Glutamatergic neuron (in vitro differentiated cells): Measurements from ENCODE around the gene LDOC1. TPM values are rescaled to one million over a fixed set of nuclear protein-coding genes. Genes with fewer than 3 reads are reported as not detected.
"Not testable (repeated sequence)": the region's sequence is repeated elsewhere in the genome, so short reads cannot be mapped to it uniquely, and the experiment has no call there.

ENCODE experiments used
- DNase-seq: peaks from one replicate; pipeline ENCODE4 v3.0.0; 2022
- H3K27ac Mint-ChIP-seq: one replicate; pipeline ENCODE4 v1.8.0; 2020; ENCODE audit warnings: mild to moderate bottlenecking, mixed read lengths, inconsistent platforms; ENCODE audit not compliant: unreplicated experiment
- H3K27me3 Mint-ChIP-seq: one replicate; pipeline ENCODE4 v1.8.0; 2020; ENCODE audit warnings: mild to moderate bottlenecking, moderate library complexity, mixed read lengths, inconsistent platforms; ENCODE audit not compliant: unreplicated experiment
- H3K36me3 Mint-ChIP-seq: one replicate; pipeline ENCODE4 v1.8.0; 2020; ENCODE audit warnings: mild to moderate bottlenecking, mixed read lengths, inconsistent platforms; ENCODE audit not compliant: unreplicated experiment
- H3K4me1 Mint-ChIP-seq: one replicate; pipeline ENCODE4 v1.8.0; 2020; ENCODE audit warnings: mild to moderate bottlenecking, low read depth, mixed read lengths, inconsistent platforms; ENCODE audit not compliant: unreplicated experiment
- H3K4me3 Mint-ChIP-seq: one replicate; pipeline ENCODE4 v1.8.0; 2020; ENCODE audit warnings: mild to moderate bottlenecking, mixed read lengths, inconsistent platforms; ENCODE audit not compliant: unreplicated experiment
- H3K9me3 Mint-ChIP-seq: one replicate; pipeline ENCODE4 v1.8.0; 2020; ENCODE audit warnings: mild to moderate bottlenecking, moderate library complexity, mixed read lengths, inconsistent platforms; ENCODE audit not compliant: unreplicated experiment
- CTCF ChIP-seq: fragments of 200-600 bp; sonication (generic); IDR thresholded peaks from one replicate; pipeline ENCODE4 v1.5.0; 2021; ENCODE audit not compliant: partially characterized antibody, unreplicated experiment
- total RNA-seq: library from RNA; stranded (reverse); fragmentation: NEBNext Ultra II Directional; extraction: Animal tissue kit (Norgen Biotek cat#: 25700); gene quantifications from one replicate; pipeline ENCODE4 v1.2.1, GENCODE V29; 2021; ENCODE audit not compliant: unreplicated experiment

The LDOC1 gene
- total RNA-seq, 1 donor from 2014 or later = 39.1 TPM

GRCh38 chrX:141164406-141164805 lies 12.5 kb downstream of the LDOC1 start:
- H3K9me3 Mint-ChIP-seq = no peaks in the 10 kb centered on the region
- no peak overlapping the region for H3K4me3 Mint-ChIP-seq
- H3K4me1 Mint-ChIP-seq = no peaks in the 10 kb centered on the region
- no peak for DNase-seq
- no peak overlapping the region for H3K27ac Mint-ChIP-seq
- H3K36me3 Mint-ChIP-seq = no peaks in the 10 kb centered on the region
- TF ChIP-seq CTCF = no peak
- no peaks in the 10 kb centered on the region for H3K27me3 Mint-ChIP-seq

- no peak for DNase-seq
- H3K4me1 Mint-ChIP-seq = no peaks in the 10 kb centered on the region
- H3K27me3 Mint-ChIP-seq = no peaks in the 10 kb centered on the region
- H3K4me3 Mint-ChIP-seq = no peak overlapping the region
- H3K36me3 Mint-ChIP-seq = no peaks in the 10 kb centered on the region
- no peak overlapping the region for H3K27ac Mint-ChIP-seq
- TF ChIP-seq CTCF = no peak
- H3K9me3 Mint-ChIP-seq = peaks cover 2% of the 10 kb centered on the region
Observed at GRCh38 chrX:141158084-141158483, 18.8 kb downstream of the LDOC1 start.

- H3K36me3 Mint-ChIP-seq, H3K27ac Mint-ChIP-seq, H3K27me3 Mint-ChIP-seq, H3K4me1 Mint-ChIP-seq, H3K9me3 Mint-ChIP-seq, DNase-seq, H3K4me3 Mint-ChIP-seq: not testable (repeated sequence)
Observed at GRCh38 chrX:141155231-141155630, 21.7 kb downstream of the LDOC1 start.

- DNase-seq = no peak
- no peak for TF ChIP-seq CTCF
- H3K4me3 Mint-ChIP-seq = no peak overlapping the region
- no peaks in the 10 kb centered on the region for H3K27me3 Mint-ChIP-seq
- H3K9me3 Mint-ChIP-seq = no peaks in the 10 kb centered on the region
- H3K27ac Mint-ChIP-seq = no peak overlapping the region
- no peaks in the 10 kb centered on the region for H3K4me1 Mint-ChIP-seq
- H3K36me3 Mint-ChIP-seq = no peaks in the 10 kb centered on the region
Observed at GRCh38 chrX:141142946-141143345, 34.0 kb downstream of the LDOC1 start.

GRCh38 chrX:141133272-141133671 lies 43.7 kb downstream of the LDOC1 start:
- TF ChIP-seq CTCF = no peak
- Mint-ChIP-seq H3K27me3 (no peaks in the 10 kb centered on the region), H3K36me3 (no peaks in the 10 kb centered on the region), H3K9me3 (no peaks in the 10 kb centered on the region), H3K4me1 (no peaks in the 10 kb centered on the region), H3K27ac (no peak overlapping the region), H3K4me3 (no peak overlapping the region)
- no peak for DNase-seq

- Mint-ChIP-seq H3K27me3 (no peaks in the 10 kb centered on the region), H3K4me3 (no peak overlapping the region), H3K27ac (no peak overlapping the region), H3K4me1 (no peaks in the 10 kb centered on the region), H3K36me3 (no peaks in the 10 kb centered on the region), H3K9me3 (no peaks in the 10 kb centered on the region)
- TF ChIP-seq CTCF = no peak
- DNase-seq = no peak
Observed at GRCh38 chrX:141127146-141127545, 49.8 kb downstream of the LDOC1 start.
